Spleen (tissue), 7 donors: ENCODE data around the gene BMP2K.

Experiments
- CTCF ChIP-seq, 11 experiments: fragments of 200-600 bp in 7 of 11; fragments of 450-650 bp in 4 of 11; sonication (generic) in 4 of 11; IDR thresholded peaks in 8 of 11; conservative IDR thresholded peaks in 3 of 11; 1 replicate in 7 of 11; 2 replicates in 4 of 11; pipeline versions ENCODE4 v1.4.0 to v1.8.0; 2016 to 2021; ENCODE audit warnings: antibody characterized with exemption in 11 of 11, inconsistent platforms in 4 of 11, mild to moderate bottlenecking in 1 of 11
- POLR2A ChIP-seq, 3 donors: fragments of 450-650 bp; IDR thresholded peaks; one replicate each; pipeline ENCODE4 v1.5.1; 2017; ENCODE audit warnings: antibody characterized with exemption in 3 of 3, mild to moderate bottlenecking in 1 of 3
- POLR2AphosphoS5 ChIP-seq, 3 donors: sonication (generic); formaldehyde crosslinking; IDR thresholded peaks; one replicate each; pipeline ENCODE4 v1.5.1; 2017; ENCODE audit warnings: antibody characterized with exemption in 3 of 3
- donor health status: DM: no; HTN: no; CAD: no; lungs with moderate emphysema.
- donor health status: DM: no; HTN: no; CAD: no.
- donor health status: DM: no; HTN: no; CAD: no.

GRCh38 chr4:78787392-78788006 lies 11.3 kb downstream of the BMP2K start:
- TF ChIP-seq CTCF (IDR thresholded peaks at IDR 0.05 in 8 of 11, conservative IDR thresholded peaks at IDR 0.05 in 3 of 11) (no peak), POLR2A (IDR thresholded peaks at IDR 0.05) (no peak), POLR2AphosphoS5 (IDR thresholded peaks at IDR 0.05) (no peak)
